DLD1 (cell line): ENCODE data around the gene PITX1.
"Not testable (repeated sequence)": the region's sequence is repeated elsewhere in the genome, so short reads cannot be mapped to it uniquely, and the experiment has no call there.

Experiments
- in situ Hi-C: cut with HindIII; loops from 2 replicates; pipeline ENCODE4 v1.10.0; 2017; ENCODE audit warnings: low sequenced_read_pairs

PITX1 gene

DNA sequence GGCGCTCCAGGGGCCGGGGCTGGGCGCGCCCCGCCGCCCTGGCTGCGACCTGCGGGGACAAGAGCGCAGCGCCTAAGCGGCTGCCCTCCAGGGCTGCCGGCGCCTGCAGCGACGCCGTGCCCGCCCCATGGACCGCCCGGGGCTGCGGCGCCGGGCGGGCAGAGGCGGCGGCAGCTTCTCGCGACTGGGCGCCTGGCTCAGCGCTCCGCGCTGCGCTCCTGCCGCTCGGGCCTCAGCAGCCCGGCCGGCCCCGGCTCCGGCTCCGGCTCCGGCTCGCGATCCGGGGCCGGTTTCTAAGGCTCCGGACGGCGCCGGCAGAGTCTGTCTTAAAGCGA is at the start of gene PITX1:
Gene PITX1, minus strand, starts transcription at position 328 of the 335 bp plus-strand sequence. CDS start 347 bp downstream, outside the sequence.
- in situ Hi-C loops = no loop called here

DNA sequence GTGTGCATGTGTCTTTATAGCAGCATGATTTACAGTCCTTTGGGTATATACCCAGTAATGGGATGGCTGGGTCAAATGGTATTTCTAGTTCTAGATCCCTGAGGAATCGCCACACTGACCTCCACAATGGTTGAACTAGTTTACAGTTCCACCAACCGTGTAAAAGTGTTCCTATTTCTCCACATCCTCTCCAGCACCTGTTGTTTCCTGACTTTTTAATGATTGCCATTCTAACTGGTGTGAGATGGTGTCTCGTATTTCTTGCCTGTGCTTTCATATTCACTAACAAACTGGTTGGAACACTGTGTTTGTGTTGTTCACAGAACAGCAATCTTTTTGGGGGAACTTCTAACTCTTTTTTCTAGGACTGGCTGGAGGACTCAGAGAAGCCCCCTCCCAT is 49.3 kb upstream of the PITX1 start:
- in situ Hi-C loops = not testable (repeated sequence)

- in situ Hi-C loops = no loop called here
Observed at GRCh38 chr5:135081240-135081639, 47.2 kb upstream of the PITX1 start.

- in situ Hi-C loops = no loop called here
Observed at GRCh38 chr5:135079760-135080159, 45.7 kb upstream of the PITX1 start.

DNA sequence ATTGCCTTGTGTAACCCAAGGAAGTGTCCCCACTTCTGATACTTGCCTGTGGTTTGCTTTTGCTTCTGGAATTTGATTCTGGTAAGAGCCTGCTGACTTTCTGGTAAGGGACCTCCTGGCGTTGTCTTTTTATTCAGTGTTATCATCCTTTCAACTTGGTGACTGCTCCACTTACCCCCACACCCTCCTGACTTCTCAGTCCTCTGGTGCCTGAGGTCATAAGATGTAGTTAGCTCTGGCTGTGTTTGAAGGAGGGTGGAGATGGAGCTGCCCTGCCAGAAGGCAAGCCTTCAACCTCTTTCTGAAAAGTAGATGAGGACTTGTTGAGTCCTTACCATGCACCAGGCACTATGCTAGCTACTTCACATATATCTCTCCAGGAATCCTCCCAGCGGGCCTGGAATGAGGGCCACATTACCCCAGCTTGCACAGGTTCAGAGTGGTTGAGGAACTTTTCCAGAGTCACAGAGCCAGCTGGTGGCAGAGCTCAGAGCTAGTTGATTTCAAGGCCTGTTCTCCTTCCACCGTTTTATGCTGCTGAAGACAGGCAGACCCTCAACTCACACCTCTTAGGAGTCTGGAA is 45.2 kb upstream of the PITX1 start:
- in situ Hi-C loops = no loop called here

DNA sequence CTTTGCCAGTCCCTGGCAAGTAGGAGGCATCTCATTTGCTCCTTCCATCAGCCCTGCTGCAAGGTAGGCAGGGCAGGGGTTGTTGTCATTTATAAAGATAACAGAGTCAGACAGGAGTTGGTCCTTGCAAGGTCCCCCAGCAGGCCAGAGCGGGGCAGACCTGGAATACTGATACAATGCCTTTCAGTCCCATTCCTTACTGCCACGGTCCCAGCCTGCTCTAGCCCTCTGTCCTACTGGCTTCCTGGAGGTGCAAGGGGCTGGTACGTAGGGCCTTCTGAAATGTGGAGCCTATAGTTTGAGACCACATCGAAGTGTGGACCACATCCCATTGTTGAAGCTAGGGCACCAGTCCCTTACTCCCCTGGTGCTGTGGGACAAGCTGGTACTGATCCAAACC is 42.8 kb upstream of the PITX1 start:
- in situ Hi-C loops = no loop called here

DNA sequence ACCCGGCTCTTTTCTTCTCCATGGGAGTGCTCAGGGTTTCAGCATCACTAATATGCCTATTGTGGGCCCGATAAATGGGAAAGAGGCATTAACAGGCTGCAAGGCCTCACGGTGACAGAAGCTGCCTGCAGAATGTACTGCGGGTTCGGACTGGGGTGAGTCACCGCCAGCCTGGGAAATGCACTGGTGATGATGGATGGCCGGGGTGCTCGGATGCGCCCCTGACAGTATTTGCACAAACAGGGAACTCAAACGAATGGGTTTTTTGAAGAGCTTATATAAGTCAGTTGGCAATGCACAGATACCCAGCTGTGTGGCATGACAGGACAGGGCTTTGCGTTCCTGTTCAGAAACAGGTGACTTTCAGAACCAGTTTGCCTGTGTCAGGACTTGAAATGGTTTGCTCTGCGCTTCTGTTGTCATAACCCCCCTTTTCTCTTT is 42.0 kb upstream of the PITX1 start:
- in situ Hi-C loops = no loop called here

- in situ Hi-C loops = no loop called here
Observed at GRCh38 chr5:135075621-135076020, 41.6 kb upstream of the PITX1 start.

DNA sequence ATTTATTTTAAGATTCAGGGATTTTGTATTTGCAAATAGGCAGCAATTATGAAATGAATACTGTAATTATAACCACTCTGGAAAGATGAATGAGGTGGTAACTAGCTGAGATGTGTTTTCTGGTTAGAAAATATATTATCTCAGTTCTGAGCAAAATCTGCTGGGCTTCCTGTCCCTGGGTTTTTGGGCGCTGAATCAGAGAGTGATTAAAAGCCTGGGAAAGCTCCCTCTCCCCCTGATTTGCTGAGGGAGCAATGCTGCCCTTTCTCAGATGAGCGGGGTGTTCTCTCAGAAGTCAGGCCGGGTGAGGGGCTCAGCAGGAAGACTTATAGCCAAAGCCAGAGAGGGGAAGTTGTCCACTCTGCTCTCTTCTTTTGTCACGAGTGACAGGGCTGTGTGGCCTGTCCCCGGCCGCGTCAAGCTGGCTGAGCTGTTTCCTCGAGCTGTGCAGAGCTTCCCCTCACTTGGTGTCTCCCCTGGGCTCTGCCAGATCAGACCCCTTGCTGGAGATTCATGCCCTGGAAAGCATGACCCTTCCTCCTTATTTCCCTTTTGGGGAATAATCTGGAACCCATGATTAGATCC is 39.8 kb upstream of the PITX1 start:
- in situ Hi-C loops = no loop called here

DNA sequence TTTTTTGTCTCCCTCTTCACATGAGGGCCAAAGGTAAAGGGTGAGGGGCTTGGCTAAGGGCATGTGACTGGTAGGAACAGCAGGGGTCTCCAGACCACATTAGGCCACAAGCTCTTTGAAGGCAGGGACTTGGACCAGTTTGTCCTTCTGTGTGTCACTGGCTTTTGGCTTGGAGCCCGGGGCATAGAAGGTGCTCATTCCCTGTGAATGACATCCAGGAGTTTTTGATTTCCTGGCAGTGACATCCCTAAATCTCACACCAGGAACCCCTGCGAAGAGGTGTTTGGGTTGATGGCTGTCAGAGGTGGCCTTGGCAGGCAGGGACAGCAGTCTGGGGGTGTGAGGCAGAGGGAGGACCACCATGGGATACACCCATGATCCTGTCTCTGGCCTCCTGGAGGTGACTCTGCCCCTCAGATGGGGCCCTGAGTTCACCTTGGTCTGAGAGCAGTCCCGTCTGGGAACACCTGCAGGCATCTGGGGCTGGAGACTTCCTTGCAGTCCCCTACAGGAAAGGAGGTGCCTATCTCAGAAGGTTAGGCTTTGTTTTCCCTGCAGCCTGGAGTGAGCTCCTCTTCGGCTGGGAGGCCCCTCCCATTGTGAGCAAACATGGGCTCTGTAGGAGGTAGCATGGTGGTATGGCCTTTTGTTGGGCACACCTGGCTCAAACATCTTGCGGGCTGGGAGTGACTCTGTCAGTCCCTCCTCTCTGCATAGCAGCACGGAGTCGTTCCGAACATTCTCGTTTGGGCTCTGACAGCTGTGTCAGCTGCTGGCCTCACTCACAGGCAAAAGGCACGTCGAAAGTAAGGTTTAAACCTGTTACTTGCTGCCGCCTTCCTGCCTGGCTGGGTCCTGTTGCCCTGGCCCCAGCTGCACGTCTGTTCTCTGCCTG is 38.6 kb upstream of the PITX1 start:
- in situ Hi-C loops = no loop called here

GRCh38 chr5:135071311-135071710 is 37.3 kb upstream of the PITX1 start:
- in situ Hi-C loops = no loop called here

DNA sequence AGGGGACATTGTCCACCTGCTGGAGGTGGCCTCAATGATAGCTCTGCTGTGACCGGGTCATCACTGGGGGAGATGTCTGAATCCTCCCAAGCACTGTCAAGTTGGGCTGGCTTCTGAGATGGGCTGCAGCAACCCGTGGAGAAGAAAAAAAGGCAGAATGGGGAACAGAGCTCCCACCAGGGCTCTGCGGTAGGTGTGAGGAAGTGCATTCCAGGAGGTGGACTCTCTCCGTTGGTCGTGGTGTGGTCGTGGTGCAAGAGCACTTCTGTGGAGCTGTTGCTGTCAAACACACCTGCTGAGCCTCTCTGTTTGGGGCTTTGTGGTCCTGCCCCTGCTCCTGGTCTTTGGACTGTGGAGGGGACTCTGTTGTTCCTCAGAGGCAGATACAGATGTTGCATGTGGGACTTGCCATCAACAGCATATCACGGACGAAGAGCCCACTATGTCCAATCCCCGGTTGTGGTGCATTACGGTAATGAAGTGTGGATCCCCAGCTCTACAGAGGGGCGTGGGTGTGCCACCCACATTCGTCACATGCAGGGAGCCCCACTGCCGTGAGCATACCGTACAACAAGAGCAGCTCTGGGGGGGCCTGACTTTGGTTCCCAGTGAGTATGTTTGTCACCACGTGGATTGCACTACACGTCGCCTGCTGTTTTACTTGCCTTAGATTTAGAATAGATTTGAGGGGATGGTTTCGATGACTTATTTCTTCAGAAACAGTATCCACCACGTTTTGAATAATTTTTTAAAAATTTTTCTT is 36.0 kb upstream of the PITX1 start:
- in situ Hi-C loops = no loop called here

DNA sequence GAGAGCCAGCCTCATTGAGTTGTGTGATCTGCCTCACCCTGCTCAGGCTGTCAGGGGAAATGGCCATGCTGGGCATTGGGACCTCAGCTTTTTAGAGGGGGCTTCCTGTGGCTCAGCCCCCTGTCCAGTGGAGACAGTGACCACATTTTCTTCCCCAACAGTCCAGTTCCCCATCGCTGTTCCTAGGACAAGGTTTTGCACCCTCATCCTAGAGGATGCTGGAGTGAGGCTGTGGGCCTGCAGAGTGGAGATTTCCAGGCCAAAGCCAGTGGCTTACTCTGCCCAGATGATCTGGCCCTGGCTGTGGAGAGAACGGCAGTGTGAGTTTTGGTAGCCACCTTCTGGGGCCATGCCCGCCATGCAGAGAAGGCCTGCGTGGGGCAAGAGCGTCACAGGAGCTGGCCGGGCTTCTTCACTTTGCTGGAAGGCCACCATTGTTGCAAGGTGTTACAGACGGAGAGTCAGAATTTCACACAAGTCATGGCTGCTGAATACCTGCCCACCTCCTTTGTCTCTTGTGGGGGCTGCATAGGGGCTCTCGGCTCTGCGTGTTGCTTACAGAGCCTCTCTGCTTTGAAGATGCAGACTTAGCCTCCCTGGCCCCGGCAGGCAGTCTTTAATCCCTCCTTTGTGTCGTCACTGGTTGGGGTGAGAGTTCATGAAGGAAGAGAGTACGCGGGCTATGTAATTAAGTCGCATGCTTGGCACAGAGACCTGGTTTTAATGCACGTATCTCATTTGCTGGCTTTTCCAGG is 35.2 kb upstream of the PITX1 start:
- in situ Hi-C loops = no loop called here

DNA sequence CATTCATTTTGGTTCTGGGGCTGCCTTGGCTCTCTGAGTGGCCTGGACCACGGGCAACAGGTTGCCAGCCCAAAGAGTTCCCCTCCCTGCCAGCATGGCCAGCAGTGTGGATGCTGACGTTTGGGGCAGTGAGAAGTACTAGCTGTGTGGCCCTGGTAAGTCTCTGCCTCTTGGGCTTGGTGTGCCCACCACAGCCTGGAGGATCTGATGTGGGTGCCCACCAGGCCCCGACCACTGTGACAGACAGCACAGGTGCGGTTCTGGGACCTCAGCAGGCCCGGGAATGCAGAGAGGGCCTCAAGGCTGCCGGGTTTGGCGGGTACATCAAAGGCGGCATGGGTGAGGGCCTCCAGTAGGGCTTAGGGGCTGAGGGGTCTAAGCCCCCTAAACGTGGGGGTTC is 33.6 kb upstream of the PITX1 start:
- in situ Hi-C loops = no loop called here

DNA sequence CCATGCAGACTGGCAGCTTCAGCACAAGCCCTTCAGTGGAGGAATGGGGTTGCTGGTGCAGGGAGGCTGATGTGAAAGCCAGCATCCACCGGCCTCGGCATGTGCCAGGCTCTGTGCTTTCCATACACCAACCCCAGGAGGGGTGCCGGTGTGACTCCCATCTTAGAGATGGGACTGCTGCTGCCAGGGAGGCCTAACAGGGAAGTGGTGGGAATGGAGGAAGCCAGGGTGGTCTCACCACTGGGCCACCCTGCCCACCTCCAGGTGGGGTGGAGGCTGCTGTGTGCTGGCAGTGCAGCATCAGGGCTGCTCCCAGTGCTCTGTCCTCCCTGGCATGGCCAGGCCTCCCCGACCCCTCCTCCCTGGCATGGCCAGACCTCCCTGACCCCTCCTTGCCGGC is 32.8 kb upstream of the PITX1 start:
- in situ Hi-C loops = no loop called here

- in situ Hi-C loops = no loop called here
Observed at GRCh38 chr5:135065306-135066265, 31.6 kb upstream of the PITX1 start.

- in situ Hi-C loops = no loop called here
Observed at GRCh38 chr5:135064235-135064570, 30.2 kb upstream of the PITX1 start.

GRCh38 chr5:135063511-135064234 is 29.6 kb upstream of the PITX1 start:
- in situ Hi-C loops = no loop called here

GRCh38 chr5:135063056-135063445 is 29.0 kb upstream of the PITX1 start:
- in situ Hi-C loops = no loop called here
